ENCODE results near the gene ELOVL2.

Gene ELOVL2

GRCh38 chr6:10977231-10977968 is 66.7 kb downstream of the ELOVL2 start:
- DNase-seq, result no peak

GRCh38 chr6:10976571-10976970 is 67.5 kb downstream of the ELOVL2 start:
- no peak for DNase-seq

- no peak for DNase-seq
These were observed 71.9 kb downstream of the ELOVL2 start for GRCh38 chr6:10972196-10972595.

- no peak for DNase-seq
These were observed 73.4 kb downstream of the ELOVL2 start for GRCh38 chr6:10970731-10971130.

- no peak for DNase-seq
These were observed 75.3 kb downstream of the ELOVL2 start for GRCh38 chr6:10968776-10969175.

GRCh38 chr6:10964684-10965083 is 79.4 kb downstream of the ELOVL2 start:
- no peak for DNase-seq

GRCh38 chr6:10963113-10963512 is 81.0 kb downstream of the ELOVL2 start:
- no peak for DNase-seq

- no peak for DNase-seq
These were observed 81.4 kb downstream of the ELOVL2 start for GRCh38 chr6:10962673-10963072.

- no peak for DNase-seq
These were observed 82.3 kb downstream of the ELOVL2 start for GRCh38 chr6:10961837-10962236.

GRCh38 chr6:10960171-10960570 is 83.9 kb downstream of the ELOVL2 start:
- no peak for DNase-seq

- no peak for DNase-seq
These were observed 86.7 kb downstream of the ELOVL2 start for GRCh38 chr6:10957414-10957886.

- DNase-seq, result no peak
These were observed 87.3 kb downstream of the ELOVL2 start for GRCh38 chr6:10956776-10957175.

GRCh38 chr6:10954590-10955010 is 89.5 kb downstream of the ELOVL2 start:
- DNase-seq, result peak; percentile 80

- DNase-seq, result peak; percentile 43
These were observed 92.3 kb downstream of the ELOVL2 start for GRCh38 chr6:10951675-10952282.

GRCh38 chr6:10949579-10950490 is 94.3 kb downstream of the ELOVL2 start:
- no peak for DNase-seq

- no peak for DNase-seq
These were observed 96.1 kb downstream of the ELOVL2 start for GRCh38 chr6:10947966-10948365.

- DNase-seq, result no peak
These were observed 98.3 kb downstream of the ELOVL2 start for GRCh38 chr6:10945845-10946244.

- DNase-seq, result no peak
These were observed 104.3 kb downstream of the ELOVL2 start for GRCh38 chr6:10939840-10940239.

GRCh38 chr6:10933126-10933525 is 111.0 kb downstream of the ELOVL2 start:
- DNase-seq, result no peak
